Common myeloid progenitor, CD34-positive (primary cell): ENCODE measurements around the gene TVP23C.

Experiments
- CTCF ChIA-PET: fragments of 350-600 bp; sonication (Branson Sonifier 250); formaldehyde crosslinking; loops from one replicate; lab custom pipeline; 2021; ENCODE audit warnings: antibody characterized with exemption; lab: Charles Lee
- POLR2A ChIA-PET: fragments of 350-600 bp; sonication (Branson Sonifier 250); formaldehyde crosslinking; loops from one replicate; lab custom pipeline; 2021; ENCODE audit warnings: antibody characterized with exemption; lab: Charles Lee
- DNase-seq, 3 donors: peaks; one replicate each; pipeline versions ENCODE4 v3.0.0 to v3.0.0-alpha.2; 2013
- H3K27ac ChIP-seq, 2 experiments: 1 replicate in 1 of 2; 2 replicates in 1 of 2; pipeline ENCODE4 v1.7.0; 2013; ENCODE audit warnings: inconsistent platforms in 2 of 2, low read length in 2 of 2, mild to moderate bottlenecking in 2 of 2, low read depth in 1 of 2, moderate library complexity in 1 of 2; ENCODE audit not compliant: severe bottlenecking in 2 of 2, insufficient read depth in 1 of 2, poor library complexity in 1 of 2
- H3K27me3 ChIP-seq, 5 experiments: replicated peaks in 2 of 5; 1 replicate in 3 of 5; 2 replicates in 2 of 5; pipeline versions ENCODE4 v1.6.1 to v1.7.0; 2013; ENCODE audit warnings: low read length in 4 of 5, mild to moderate bottlenecking in 2 of 5, moderate library complexity in 2 of 5, inconsistent platforms in 1 of 5; ENCODE audit not compliant: insufficient read depth in 5 of 5, control insufficient read depth in 4 of 5
- H3K36me3 ChIP-seq, 4 experiments: 1 replicate in 2 of 4; 2 replicates in 2 of 4; pipeline versions ENCODE4 v1.6.1 to v1.7.0; 2013; ENCODE audit warnings: low read length in 3 of 4, control low read depth in 1 of 4, mild to moderate bottlenecking in 1 of 4; ENCODE audit not compliant: control insufficient read depth in 4 of 4, insufficient read depth in 4 of 4
- H3K4me1 ChIP-seq, 4 experiments: 1 replicate in 3 of 4; 2 replicates in 1 of 4; pipeline versions ENCODE4 v1.6.1 to v1.7.1; 2013; ENCODE audit warnings: low read length in 3 of 4, mild to moderate bottlenecking in 3 of 4, control low read depth in 1 of 4, inconsistent platforms in 1 of 4, moderate library complexity in 1 of 4; ENCODE audit not compliant: control insufficient read depth in 4 of 4, insufficient read depth in 4 of 4; ENCODE audit errors: control extremely low read depth in 1 of 4
- H3K4me3 ChIP-seq, 7 experiments: 1 replicate in 4 of 7; 2 replicates in 3 of 7; pipeline versions ENCODE4 v1.5.1 to v1.7.0; 2013; ENCODE audit warnings: mild to moderate bottlenecking in 7 of 7, low read length in 6 of 7, moderate library complexity in 6 of 7, inconsistent platforms in 2 of 7, low read depth in 2 of 7, control low read depth in 1 of 7; ENCODE audit not compliant: insufficient read depth in 4 of 7, control insufficient read depth in 1 of 7; ENCODE audit errors: extremely low read depth in 1 of 7
- H3K9me3 ChIP-seq, 5 experiments: 1 replicate in 4 of 5; 2 replicates in 1 of 5; pipeline versions ENCODE4 v1.6.1 to v1.7.1; 2013; ENCODE audit warnings: low read length in 4 of 5, mild to moderate bottlenecking in 2 of 5, inconsistent platforms in 1 of 5, low read depth in 1 of 5, moderate library complexity in 1 of 5; ENCODE audit not compliant: control insufficient read depth in 4 of 5, insufficient read depth in 2 of 5; ENCODE audit errors: control extremely low read depth in 1 of 5
- WGBS: methylation state at CpG from one replicate; pipeline ENCODE4 v1.1.5; 2013; ENCODE audit not compliant: insufficient coverage; 5-methylcytosine and 5-hydroxymethylcytosine counted together

The TVP23C gene

DNA sequence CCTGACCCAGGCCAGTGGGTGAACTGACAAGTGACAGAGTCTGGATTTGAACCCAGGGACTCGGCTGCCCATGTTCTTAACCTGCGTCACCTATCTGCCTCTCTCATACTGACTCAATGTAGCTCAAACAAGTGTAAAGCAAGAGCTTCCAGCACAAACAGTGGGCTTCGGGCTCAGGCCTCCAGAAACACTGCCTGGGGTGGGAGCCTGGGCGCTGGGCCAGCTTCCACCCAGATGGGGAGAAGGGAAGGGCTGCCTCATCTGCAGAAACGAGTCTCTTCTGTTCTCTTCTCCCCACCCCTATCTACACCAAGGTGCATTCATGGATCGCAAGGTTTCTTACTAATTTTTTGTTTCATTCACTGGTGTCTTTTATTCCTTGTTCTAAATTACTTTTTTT, 97.2 kb downstream of the TVP23C start:
- H3K4me1 ChIP-seq = no peaks in the 10 kb centered on the region
- CTCF ChIA-PET = no interaction called here
- POLR2A ChIA-PET = no interaction called here
- H3K36me3 ChIP-seq = no peaks in the 10 kb centered on the region
- H3K9me3 ChIP-seq = peaks cover 0 to 1% (median 0%) of the 10 kb centered on the region in 5 experiments
- H3K27me3 ChIP-seq = no peaks in the 10 kb centered on the region
- no peak overlapping the region for H3K27ac ChIP-seq
- WGBS = 100% methylated on average over 2 of the region's 6 CpGs
- H3K4me3 ChIP-seq = no peak overlapping the region
- DNase-seq = no peak

DNA sequence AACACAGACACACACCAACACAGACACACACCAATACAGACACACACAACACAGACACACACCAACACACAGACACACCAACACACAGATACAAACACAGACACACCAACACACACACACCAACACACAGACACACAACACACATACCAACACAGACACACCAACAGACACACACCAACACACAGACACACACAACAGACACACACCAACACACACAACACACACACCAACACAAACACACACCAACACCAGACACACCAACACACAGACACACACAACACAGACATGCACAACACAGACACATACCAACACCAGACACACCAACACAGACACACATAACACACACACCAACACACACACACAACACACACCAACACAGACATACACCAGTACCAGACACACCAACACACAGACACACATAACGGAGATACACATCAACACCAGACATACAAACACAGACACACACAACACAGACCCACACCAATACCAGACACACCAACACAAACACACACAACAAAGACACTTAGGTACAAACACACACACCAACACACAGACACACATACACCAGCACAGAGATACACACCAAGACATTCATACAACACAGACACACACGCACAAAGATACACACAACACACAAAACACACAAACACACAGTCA, 98.1 kb downstream of the TVP23C start:
- WGBS = no CpG with 5 or more reads among the region's 2 CpGs
- DNase-seq = no peak
- no peaks in the 10 kb centered on the region for H3K36me3 ChIP-seq
- peaks cover 0 to 3% (median 0%) of the 10 kb centered on the region in 5 experiments for H3K9me3 ChIP-seq
- POLR2A ChIA-PET = no interaction called here
- no peak overlapping the region for H3K4me3 ChIP-seq
- no peaks in the 10 kb centered on the region for H3K27me3 ChIP-seq
- CTCF ChIA-PET = no interaction called here
- H3K4me1 ChIP-seq = no peaks in the 10 kb centered on the region
- no peak overlapping the region for H3K27ac ChIP-seq

DNA sequence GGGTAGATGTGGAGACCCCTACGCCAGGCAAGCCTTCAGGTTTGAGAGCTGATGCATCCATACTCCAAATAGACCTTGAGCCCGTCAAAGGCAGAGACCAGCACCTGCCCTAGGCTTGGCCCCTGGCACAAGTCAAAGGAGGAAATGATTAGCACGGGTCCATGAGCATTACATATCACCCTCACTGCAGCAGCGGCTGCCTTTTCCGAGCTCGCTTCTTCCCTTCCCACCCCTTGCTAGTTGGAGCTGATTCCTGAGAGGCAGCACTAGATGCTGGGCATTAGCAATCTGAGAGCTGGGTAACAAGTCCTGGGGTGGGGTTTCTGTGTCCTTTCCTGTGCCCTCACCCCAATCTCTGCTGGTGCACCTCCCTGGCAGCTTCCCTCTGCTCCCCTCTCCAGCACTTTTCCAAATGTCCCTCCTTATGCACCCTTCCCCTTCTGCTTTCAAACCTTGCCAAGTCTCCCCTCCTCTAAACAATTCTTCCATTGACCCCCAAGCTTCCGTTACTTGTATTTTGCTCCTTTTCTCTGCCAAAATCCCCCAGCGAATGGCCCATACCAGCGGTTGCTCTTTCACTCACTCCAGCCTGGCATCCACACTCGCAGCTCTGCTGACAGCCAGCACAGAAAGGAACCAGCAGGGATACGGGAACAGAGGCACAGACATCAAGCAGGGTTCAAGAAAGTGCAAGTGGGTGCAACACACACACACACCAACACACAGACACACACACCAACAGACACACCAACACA, 98.9 kb downstream of the TVP23C start:
- Histone ChIP-seq H3K36me3 (no peaks in the 10 kb centered on the region), H3K27me3 (no peaks in the 10 kb centered on the region), H3K27ac (no peak overlapping the region), H3K4me3 (no peak overlapping the region), H3K9me3 (peaks cover 0 to 3% (median 0%) of the 10 kb centered on the region in 5 experiments), H3K4me1 (no peaks in the 10 kb centered on the region)
- DNase-seq = peak in 1 of 3 donors; percentile 12
- POLR2A ChIA-PET = no interaction called here
- WGBS = 90% methylated on average over 5 of the region's 11 CpGs
- CTCF ChIA-PET = no interaction called here

DNA sequence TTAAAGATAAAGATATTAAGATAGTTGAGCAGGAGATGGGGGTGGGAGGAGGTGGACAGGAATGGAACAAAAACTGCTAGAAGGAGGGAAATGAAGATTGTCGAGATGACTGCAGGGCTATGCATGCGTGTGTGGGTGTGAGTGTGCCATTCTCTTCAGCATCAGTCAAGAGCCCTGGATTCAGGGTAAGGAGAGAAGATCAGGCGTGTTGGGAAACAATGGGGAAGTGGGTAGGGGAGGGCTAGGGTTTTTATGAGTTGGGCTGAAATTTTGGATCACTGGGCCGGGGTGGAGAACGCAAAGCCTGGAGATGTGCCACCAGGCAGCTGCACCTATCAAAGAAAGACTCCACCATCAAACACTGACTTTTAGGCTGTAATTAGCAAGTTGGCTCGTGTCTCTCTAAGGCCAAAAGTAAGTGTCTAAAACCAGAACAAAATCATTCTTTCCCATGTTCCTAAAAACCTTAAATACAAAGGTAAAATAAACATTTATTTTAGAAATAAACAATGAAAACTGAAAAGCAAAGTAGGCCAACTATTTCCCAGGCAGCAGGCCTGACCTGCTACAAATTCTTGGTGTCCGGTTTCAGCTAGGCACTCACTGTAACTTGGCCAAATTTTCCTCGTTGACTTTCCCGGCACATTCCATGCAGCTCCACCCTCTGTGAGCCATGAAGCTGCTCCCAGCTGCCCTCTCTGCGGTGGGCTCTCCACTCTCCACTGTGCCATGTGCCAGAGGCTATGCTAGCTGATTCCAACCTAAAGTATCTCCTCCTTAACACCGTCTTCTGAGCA, 100.1 kb downstream of the TVP23C start:
- no peak overlapping the region for H3K27ac ChIP-seq
- POLR2A ChIA-PET = no interaction called here
- WGBS = 100% methylated on average over 6 of the region's 11 CpGs
- no peak overlapping the region for H3K4me3 ChIP-seq
- no peak for DNase-seq
- CTCF ChIA-PET = interaction anchor here (1.4 kb wide), 1 partner anchor 52 kb away, joined by 3 read pairs; no protein-coding TSS in a partner anchor
- peaks cover 0 to 3% (median 0%) of the 10 kb centered on the region in 5 experiments for H3K9me3 ChIP-seq
- no peaks in the 10 kb centered on the region for H3K36me3 ChIP-seq
- no peaks in the 10 kb centered on the region for H3K4me1 ChIP-seq
- H3K27me3 ChIP-seq = no peaks in the 10 kb centered on the region

DNA sequence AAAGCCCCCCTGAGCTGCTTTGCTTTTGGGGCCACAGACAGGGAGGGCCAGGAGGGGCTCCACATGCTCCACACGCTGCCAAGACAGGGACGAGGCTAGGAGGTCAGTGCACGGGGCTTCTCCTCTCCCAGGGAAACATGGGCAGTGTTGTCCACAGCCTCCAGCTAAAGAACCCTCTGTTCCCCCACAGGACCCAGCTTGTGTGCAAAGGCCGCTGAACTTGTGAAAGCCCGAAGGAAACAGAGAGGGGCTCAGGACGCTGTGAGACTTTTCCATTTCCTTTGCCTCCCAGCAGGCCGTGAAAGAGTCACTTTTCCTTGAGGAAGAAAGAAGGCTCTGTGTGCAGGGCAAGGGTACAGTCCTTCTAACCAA, 105.6 kb downstream of the TVP23C start:
- WGBS = 100% methylated on average over 7 of the region's 7 CpGs
- ChIA-PET CTCF (no interaction called here), POLR2A (no interaction called here)
- H3K27ac ChIP-seq = no peak overlapping the region
- no peak for DNase-seq
- no peaks in the 10 kb centered on the region for H3K4me1 ChIP-seq
- no peak overlapping the region for H3K4me3 ChIP-seq
- H3K27me3 ChIP-seq = no peaks in the 10 kb centered on the region
- peaks cover 0 to 14% (median 4%) of the 10 kb centered on the region in 5 experiments for H3K9me3 ChIP-seq
- peaks cover 2 to 9% (median 5%) of the 10 kb centered on the region in 4 experiments for H3K36me3 ChIP-seq

DNA sequence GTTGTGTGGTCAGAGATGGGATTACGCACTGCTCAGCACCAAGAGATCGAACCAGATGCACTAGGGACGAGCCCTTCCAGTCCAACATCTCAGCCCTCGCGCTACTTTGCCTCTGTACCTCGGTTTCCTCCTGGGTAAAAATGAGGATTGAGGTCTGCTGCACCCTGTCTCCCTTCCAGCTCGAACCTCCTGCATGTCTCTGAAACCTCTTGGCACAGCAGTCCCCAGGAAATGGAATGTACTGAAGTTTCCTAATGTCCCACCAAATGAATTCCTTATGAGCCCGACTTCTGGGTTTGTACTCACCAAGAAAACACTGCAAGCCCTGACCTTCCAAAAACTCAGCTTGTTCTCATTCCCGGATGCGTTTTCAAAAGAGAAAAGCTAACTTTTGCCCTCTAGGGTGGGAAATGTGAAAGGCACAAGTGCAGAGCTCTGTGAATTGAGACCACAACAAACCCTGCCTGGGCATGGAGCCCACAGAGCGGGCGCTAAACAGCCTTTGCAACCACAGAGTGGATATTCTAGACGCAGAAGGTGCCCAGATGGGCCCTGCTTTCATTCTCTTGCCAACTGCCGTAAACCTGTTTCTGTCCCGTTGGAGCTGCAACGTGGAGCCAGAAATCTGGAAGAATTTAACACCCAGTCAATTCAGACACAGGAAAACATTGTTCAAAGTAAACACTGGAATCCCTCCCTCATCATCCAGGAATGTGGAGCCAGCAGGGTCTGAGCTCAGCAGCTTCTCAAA, 106.1 kb downstream of the TVP23C start:
- Histone ChIP-seq H3K4me3 (no peak overlapping the region), H3K27me3 (no peaks in the 10 kb centered on the region), H3K27ac (no peak overlapping the region), H3K36me3 (peaks cover 2 to 15% (median 5%) of the 10 kb centered on the region in 4 experiments), H3K4me1 (no peaks in the 10 kb centered on the region), H3K9me3 (peaks cover 0 to 14% (median 4%) of the 10 kb centered on the region in 5 experiments)
- WGBS = 95% methylated on average over 13 of the region's 16 CpGs
- no peak for DNase-seq
- CTCF ChIA-PET = no interaction called here
- POLR2A ChIA-PET = interaction anchor here (0.5 kb wide), 1 partner anchor 10 kb away, joined by 3 read pairs; no protein-coding TSS in a partner anchor
